Measurements from ENCODE around the gene LTA. TPM values are rescaled to one million over a fixed set of nuclear protein-coding genes. Genes with fewer than 3 reads are reported as not detected.

Gene LTA
- total RNA-seq, 2 donors from 2014 or later: not detected

- Histone ChIP-seq H3K27ac (peak overlapping the region; percentile 35 to 39), H3K9me3 (no peaks in the 10 kb centered on the region), H3K4me3 (peak overlapping the region; percentile 25 to 42), H3K36me3 (no peaks in the 10 kb centered on the region), H3K27me3 (no peaks in the 10 kb centered on the region), H3K4me1 (peaks cover 0 to 5% of the 10 kb centered on the region in 2 donors)
- DNase-seq (ENCODE audit: low spot score): no peak
- TF ChIP-seq CTCF (IDR thresholded peaks at IDR 0.05): no peak
Observed at GRCh38 chr6:31575952-31576685, 4.0 kb downstream of the LTA start.

- no peaks in the 10 kb centered on the region for H3K36me3 ChIP-seq
- peaks cover 0 to 13% of the 10 kb centered on the region in 2 donors for H3K4me1 ChIP-seq
- no peak overlapping the region for H3K4me3 ChIP-seq
- no peak for TF ChIP-seq CTCF (IDR thresholded peaks at IDR 0.05)
- DNase-seq (ENCODE audit: low spot score): no peak
- H3K27ac ChIP-seq: no peak overlapping the region
- H3K27me3 ChIP-seq: no peaks in the 10 kb centered on the region
- H3K9me3 ChIP-seq: no peaks in the 10 kb centered on the region
Observed at GRCh38 chr6:31576897-31577578, 4.9 kb downstream of the LTA start.

- H3K4me1 ChIP-seq: peaks cover 0 to 18% of the 10 kb centered on the region in 2 donors
- no peaks in the 10 kb centered on the region for H3K27me3 ChIP-seq
- H3K36me3 ChIP-seq: no peaks in the 10 kb centered on the region
- H3K4me3 ChIP-seq: no peak overlapping the region
- no peak for TF ChIP-seq CTCF (IDR thresholded peaks at IDR 0.05)
- H3K27ac ChIP-seq: no peak overlapping the region
- no peaks in the 10 kb centered on the region for H3K9me3 ChIP-seq
- DNase-seq (ENCODE audit: low spot score): no peak
Observed at GRCh38 chr6:31577579-31577966, 5.5 kb downstream of the LTA start.

- no peaks in the 10 kb centered on the region for H3K9me3 ChIP-seq
- H3K4me1 ChIP-seq: peaks cover 0 to 18% of the 10 kb centered on the region in 2 donors
- H3K27ac ChIP-seq: no peak overlapping the region
- H3K27me3 ChIP-seq: no peaks in the 10 kb centered on the region
- TF ChIP-seq CTCF (IDR thresholded peaks at IDR 0.05): no peak
- no peak for DNase-seq (ENCODE audit: low spot score)
- no peak overlapping the region for H3K4me3 ChIP-seq
- no peaks in the 10 kb centered on the region for H3K36me3 ChIP-seq
Observed at GRCh38 chr6:31578184-31579118, 6.4 kb downstream of the LTA start.

GRCh38 chr6:31579119-31579505, 7.0 kb downstream of the LTA start:
- H3K27me3 ChIP-seq: no peaks in the 10 kb centered on the region
- H3K9me3 ChIP-seq: no peaks in the 10 kb centered on the region
- no peaks in the 10 kb centered on the region for H3K36me3 ChIP-seq
- no peak overlapping the region for H3K4me3 ChIP-seq
- DNase-seq (ENCODE audit: low spot score): no peak
- H3K4me1 ChIP-seq: peaks cover 0 to 18% of the 10 kb centered on the region in 2 donors
- no peak for TF ChIP-seq CTCF (IDR thresholded peaks at IDR 0.05)
- H3K27ac ChIP-seq: no peak overlapping the region
